ENCODE data around the gene ACTN4. TPM values are rescaled to one million over a fixed set of nuclear protein-coding genes. Genes with fewer than 3 reads are reported as not detected.

The ACTN4 gene
- total RNA-seq, 1 donor = 229 TPM

- Histone ChIP-seq H3K4me3 (ENCODE audit: insufficient read depth, low read length) (no peak overlapping the region), H3K9me3 (ENCODE audit: low read depth, low read length) (no peaks in the 10 kb centered on the region), H3K36me3 (ENCODE audit: insufficient read depth, low read length) (peaks cover 98% of the 10 kb centered on the region), H3K27me3 (ENCODE audit: insufficient read depth, low read length) (no peaks in the 10 kb centered on the region), H3K79me2 (ENCODE audit: insufficient read depth, low read length) (peaks cover 99% of the 10 kb centered on the region), H4K20me1 (ENCODE audit: insufficient read depth, low read length) (peaks cover 54% of the 10 kb centered on the region), H3K27ac (ENCODE audit: low read depth, low read length) (peak overlapping the region; percentile 27), H3K4me2 (ENCODE audit: insufficient read depth, low read length) (no peak overlapping the region), H3K4me1 (ENCODE audit: insufficient read depth, low read length) (peaks cover 32% of the 10 kb centered on the region), H2AFZ (ENCODE audit: low read length) (no peak overlapping the region)
- no peak for TF ChIP-seq CTCF (IDR thresholded peaks at IDR 0.05; ENCODE audit: extremely low read depth, low read depth, low read length)
- DNase-seq (ENCODE audit: insufficient read length, low spot score, missing footprints) = peak; percentile 60
Observed at GRCh38 chr19:38705197-38706019, 58.0 kb downstream of the ACTN4 start.

DNA sequence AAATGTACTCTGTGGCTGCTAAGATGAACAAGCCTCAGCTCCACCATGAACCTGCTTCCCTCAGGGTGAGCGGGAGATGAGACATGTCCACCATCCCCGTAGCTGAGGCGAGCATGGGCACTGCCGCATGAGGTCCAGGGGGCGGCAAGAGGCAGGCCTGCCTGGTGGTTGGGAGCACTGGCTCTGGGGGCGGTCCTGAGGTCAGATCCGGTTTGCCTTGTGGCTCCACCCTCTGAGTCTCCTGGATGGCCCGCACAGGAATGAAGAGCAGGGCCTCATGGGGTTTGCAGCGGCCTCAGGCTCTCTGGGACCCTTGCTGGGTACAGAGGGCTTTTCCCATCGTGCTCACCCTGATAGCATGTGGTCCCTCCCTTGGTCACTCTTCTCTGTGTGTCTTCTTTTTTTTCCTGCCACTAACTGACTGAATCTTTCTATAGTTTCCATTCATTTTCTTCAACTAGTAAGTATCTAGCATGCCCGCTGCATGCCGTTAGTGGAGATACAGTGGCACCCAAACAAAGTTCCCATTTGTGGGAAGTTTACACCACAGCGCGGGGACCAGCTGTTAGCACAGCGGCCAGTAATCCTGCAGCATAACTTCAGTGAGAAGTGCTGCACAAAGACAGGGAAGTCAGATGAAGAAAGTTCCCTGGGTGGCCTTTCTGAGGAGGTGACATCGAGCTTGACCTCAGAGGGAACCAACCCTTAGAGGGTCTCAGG lies 59.5 kb downstream of the ACTN4 start:
- Histone ChIP-seq H3K36me3 (ENCODE audit: insufficient read depth, low read length) (peaks cover 97% of the 10 kb centered on the region), H2AFZ (ENCODE audit: low read length) (no peak overlapping the region), H3K9me3 (ENCODE audit: low read depth, low read length) (no peaks in the 10 kb centered on the region), H3K79me2 (ENCODE audit: insufficient read depth, low read length) (peaks cover 88% of the 10 kb centered on the region), H3K4me2 (ENCODE audit: insufficient read depth, low read length) (no peak overlapping the region), H3K27ac (ENCODE audit: low read depth, low read length) (peak overlapping the region; percentile 65), H3K4me3 (ENCODE audit: insufficient read depth, low read length) (no peak overlapping the region), H3K27me3 (ENCODE audit: insufficient read depth, low read length) (no peaks in the 10 kb centered on the region), H3K4me1 (ENCODE audit: insufficient read depth, low read length) (peaks cover 42% of the 10 kb centered on the region), H4K20me1 (ENCODE audit: insufficient read depth, low read length) (peaks cover 53% of the 10 kb centered on the region)
- TF ChIP-seq CTCF (IDR thresholded peaks at IDR 0.05; ENCODE audit: extremely low read depth, low read depth, low read length) = no peak
- peak; percentile 82 for DNase-seq (ENCODE audit: insufficient read length, low spot score, missing footprints)

- H3K27me3 ChIP-seq (ENCODE audit: insufficient read depth, low read length) = no peaks in the 10 kb centered on the region
- peak; percentile 85 for DNase-seq (ENCODE audit: insufficient read length, low spot score, missing footprints)
- no peak overlapping the region for H3K4me3 ChIP-seq (ENCODE audit: insufficient read depth, low read length)
- H3K4me1 ChIP-seq (ENCODE audit: insufficient read depth, low read length) = peaks cover 46% of the 10 kb centered on the region
- H2AFZ ChIP-seq (ENCODE audit: low read length) = no peak overlapping the region
- H3K27ac ChIP-seq (ENCODE audit: low read depth, low read length) = peak overlapping the region; percentile 65
- H3K36me3 ChIP-seq (ENCODE audit: insufficient read depth, low read length) = peaks cover 97% of the 10 kb centered on the region
- peaks cover 88% of the 10 kb centered on the region for H3K79me2 ChIP-seq (ENCODE audit: insufficient read depth, low read length)
- H3K4me2 ChIP-seq (ENCODE audit: insufficient read depth, low read length) = no peak overlapping the region
- no peak for TF ChIP-seq CTCF (IDR thresholded peaks at IDR 0.05; ENCODE audit: extremely low read depth, low read depth, low read length)
- H4K20me1 ChIP-seq (ENCODE audit: insufficient read depth, low read length) = peaks cover 49% of the 10 kb centered on the region
- no peaks in the 10 kb centered on the region for H3K9me3 ChIP-seq (ENCODE audit: low read depth, low read length)
Observed at GRCh38 chr19:38707512-38708114, 60.2 kb downstream of the ACTN4 start.
